Heart left ventricle (tissue), 16 donors: ENCODE results near the gene DGUOK. TPM values are rescaled to one million over a fixed set of nuclear protein-coding genes. Genes with fewer than 3 reads are reported as not detected.

Experiments
- ATAC-seq, 4 donors: fragments of 200-7000 bp; cut with Tn5 transposase; one replicate each; pipeline ENCODE4 v1.9.1; 2020 to 2022; ENCODE audit warnings: moderate library complexity in 4 of 4, mild to moderate bottlenecking in 3 of 4, moderate number of reproducible peaks in 1 of 4
- DNase-seq, 5 donors: peaks; one replicate each; pipeline ENCODE4 v3.0.0-alpha.2; 2020
- H3K27ac ChIP-seq, 12 donors: fragments of 200-600 bp; sonication (generic) in 4 of 12; one replicate each; pipeline versions ENCODE4 v1.5.0 to v1.8.0; 2016 to 2022; ENCODE audit warnings: mild to moderate bottlenecking in 2 of 12
- H3K27me3 ChIP-seq, 9 donors: fragments of 200-600 bp; sonication (generic) in 2 of 9; one replicate each; pipeline versions ENCODE4 v1.5.1 to v1.8.0; 2016 to 2022; ENCODE audit warnings: mild to moderate bottlenecking in 3 of 9
- H3K36me3 ChIP-seq, 9 donors: fragments of 200-600 bp; sonication (generic) in 2 of 9; one replicate each; pipeline versions ENCODE4 v1.5.0 to v1.8.0; 2018 to 2022; ENCODE audit warnings: mild to moderate bottlenecking in 2 of 9
- H3K4me1 ChIP-seq, 12 donors: fragments of 200-600 bp; sonication (generic) in 4 of 12; one replicate each; pipeline versions ENCODE4 v1.5.0 to v1.8.0; 2016 to 2022; ENCODE audit warnings: mild to moderate bottlenecking in 3 of 12
- H3K4me3 ChIP-seq, 12 donors: fragments of 200-600 bp; sonication (generic) in 4 of 12; one replicate each; pipeline versions ENCODE4 v1.5.0 to v1.8.0; 2017 to 2022; ENCODE audit warnings: mild to moderate bottlenecking in 9 of 12, moderate library complexity in 4 of 12
- H3K9me3 ChIP-seq, 12 donors: fragments of 200-600 bp; sonication (generic) in 4 of 12; one replicate each; pipeline versions ENCODE4 v1.5.0 to v1.8.0; 2016 to 2022; ENCODE audit warnings: mild to moderate bottlenecking in 1 of 12
- CTCF ChIP-seq, 12 donors: fragments of 200-600 bp; sonication (generic) in 4 of 12; IDR thresholded peaks; one replicate each; pipeline versions ENCODE4 v1.5.0 to v1.8.0; 2018 to 2022; ENCODE audit warnings: antibody characterized with exemption in 12 of 12, mild to moderate bottlenecking in 5 of 12
- POLR2A ChIP-seq, 2 donors: fragments of 450-650 bp; IDR thresholded peaks; one replicate each; pipeline ENCODE4 v1.6.1; 2017; ENCODE audit warnings: antibody characterized with exemption in 2 of 2, mild to moderate bottlenecking in 2 of 2, moderate library complexity in 2 of 2
- WGBS, 4 donors: extraction: QIAGEN DNeasy Blood & Tissue Kit in 2 of 4; methylation state at CpG; one replicate each; pipeline versions ENCODE4 v1.1.5 to v1.1.7; 2013 to 2018; 5-methylcytosine and 5-hydroxymethylcytosine counted together
- intact Hi-C, 10 donors: fragments of 100-400 bp; cut with DNase I; formaldehyde crosslinking; loops; one replicate each; pipeline versions ENCODE4 v1.11.1 to v1.14.2; 2022
- polyA plus RNA-seq, 2 donors: library from polyadenylated mRNA; stranded (reverse); fragments of 200-250 nt; gene quantifications; one replicate each; pipeline ENCODE4 v1.2.3, GENCODE V29; 2013
- total RNA-seq, 9 donors: library from RNA; depleted of rRNA in 2 of 9; stranded (reverse); fragments of >200 nt in 2 of 9; fragmentation: NEBNext Ultra II Directional in 3 of 9; extraction: Animal tissue kit (Norgen Biotek cat#: 25700) in 3 of 9; gene quantifications; one replicate each; pipeline versions ENCODE4 v1.1.0 to v1.2.4, GENCODE V29; 2016 to 2023
- donor health status: ischemic (EF 13 %, LVEDD 7.1; RV severe dilation, severe dysfunction).
- donor health status: healthy with polysubstance abuse.
- donor health status: DM: no; HTN: yes; CAD: no.
- donor health status: DM: no; HTN: no; CAD: no.
- donor health status: ischemic (EF 25% LVEDD 6.9; RV normal size, moderate dysfunction).
- donor health status: ischemic (EF 25% LVEDD 5.7; RV mildly dilated, moderate dysfunction).
- donor health status: healthy.
- donor health status: DM: yes; HTN: yes; CAD: no.
- donor health status: ischemic (EF 35%, LVEDD 5.7; RV mildly dilated, moderate dysfunction).
- donor health status: nonischemic (EF 11% LVEDD 7.7; RV severe dilation, severe dysfunction).
- donor health status: DM: yes; HTN: yes; CAD: no.
- donor health status: PGD.
- donor health status: ischemic (EF 29% LVEDD 5.4; RV normal size, mild dysfunction).
- donor health status: nonischemic (EF 23%, LVEDD 6.1; RV moderate dilation, normal function).

DGUOK gene
- total and polyA plus RNA-seq, 11 donors: 22.6 to 49.2 (median 26.1) TPM

- Histone ChIP-seq H3K4me3 (peak overlapping the region; percentile 44 to 71 (median 60)), H3K27ac (peak overlapping the region in 9 of 12 donors; percentile 43 to 95 (median 62)), H3K36me3 (no peaks in the 10 kb centered on the region), H3K27me3 (no peaks in the 10 kb centered on the region), H3K4me1 (peaks cover 2 to 89% (median 56%) of the 10 kb centered on the region in 12 donors), H3K9me3 (no peaks in the 10 kb centered on the region)
- no peak for ATAC-seq
- WGBS, 4 donors: 48 to 58% (median 56%) methylated on average over 30 to 35 of the region's 35 CpGs
- intact Hi-C loops: loop anchor here in 7 of 10 donors (2.0 to 10.0 kb wide), 6 partner anchors 51 to 159 kb away; partner anchors contain the start of genes DGUOK (in 6 of the 7) and STAMBP (in 4 of the 7)
- DNase-seq: no peak
- TF ChIP-seq POLR2A (IDR thresholded peaks at IDR 0.05): no peak
- no peak for TF ChIP-seq CTCF (IDR thresholded peaks at IDR 0.05)
These were observed 56.9 kb downstream of the DGUOK start for GRCh38 chr2:73983322-73984202.

- 3 to 16% (median 6%) methylated on average over 23 to 85 of the region's 85 CpGs for WGBS, 4 donors
- ATAC-seq: peak in 3 of 4 donors; percentile 23 to 51 (median 40)
- Histone ChIP-seq H3K27ac (peak within 1 kb of the TSS in 11 of 12 donors; percentile 52 to 95 (median 62)), H3K4me1 (peaks cover 2 to 89% (median 54%) of the 10 kb centered on the region in 12 donors), H3K4me3 (peak within 1 kb of the TSS; percentile 44 to 71 (median 60)), H3K27me3 (no peaks in the 10 kb centered on the region), H3K36me3 (no peaks in the 10 kb centered on the region), H3K9me3 (no peaks in the 10 kb centered on the region)
- intact Hi-C loops: loop anchor here in 7 of 10 donors (2.0 to 10.0 kb wide), 6 partner anchors 52 to 160 kb away; partner anchors contain the start of genes DGUOK (in 6 of the 7) and STAMBP (in 4 of the 7)
- TF ChIP-seq POLR2A (IDR thresholded peaks at IDR 0.05): no peak
- no peak for TF ChIP-seq CTCF (IDR thresholded peaks at IDR 0.05)
- DNase-seq: peak in 4 of 5 donors; percentile 59 to 75 (median 70)
These were observed 57.7 kb downstream of the DGUOK start, which contains the start of gene TET3 for GRCh38 chr2:73984203-73984921. Gene TET3, plus strand, starts transcription at chr2:73984910. Its CDS starts 1,494 bp downstream, at chr2:73986404.

- TF ChIP-seq POLR2A (IDR thresholded peaks at IDR 0.05) (no peak), CTCF (IDR thresholded peaks at IDR 0.05) (no peak)
- no peaks in the 10 kb centered on the region for H3K27me3 ChIP-seq
- peaks cover under 1 to 89% (median 52%) of the 10 kb centered on the region in 12 donors for H3K4me1 ChIP-seq
- peak overlapping the region in 9 of 12 donors; percentile 38 to 95 (median 62) for H3K27ac ChIP-seq
- ATAC-seq: no peak
- H3K9me3 ChIP-seq: no peaks in the 10 kb centered on the region
- peak; percentile 52 to 85 (median 62) for DNase-seq
- intact Hi-C loops: loop anchor here in 8 of 10 donors (2.0 to 10.0 kb wide), 7 partner anchors 53 to 160 kb away; partner anchors contain the start of genes DGUOK (in 7 of the 8) and STAMBP (in 4 of the 8)
- peak overlapping the region in 10 of 12 donors; percentile 52 to 71 (median 61) for H3K4me3 ChIP-seq
- WGBS, 4 donors: 1 to 2% (median 1%) methylated on average over 20 to 55 of the region's 58 CpGs; no CpG with 5 or more reads in 1 of the 4 donors
- peaks cover 0 to 1% (median 0%) of the 10 kb centered on the region in 9 donors for H3K36me3 ChIP-seq
These were observed 58.2 kb downstream of the DGUOK start for GRCh38 chr2:73984922-73985307.
